IMR-90 (cell line): ENCODE data around the gene C1orf87. TPM values are rescaled to one million over a fixed set of nuclear protein-coding genes. Genes with fewer than 3 reads are reported as not detected.
A peak's percentile ranks its signal among the peaks of the same experiment; 100 is the strongest.

Experiments used
- ATAC-seq: fragments of 200-7000 bp; cut with Tn5 transposase; 2 replicates; pipeline ENCODE4 v1.9.1; 2020; ENCODE audit warnings: low read depth, mild to moderate bottlenecking, moderate library complexity
- Bru-seq: library from RNA; stranded (reverse); fragments of 400-500 nt; gene quantifications from one replicate; lab custom pipeline; 2021; lab: Mats Ljungman, UMichigan
- BruChase-seq, 2 experiments: library from RNA; stranded (reverse); fragments of 400-500 nt; gene quantifications; one replicate each; lab custom pipeline; 2021; lab: Mats Ljungman, UMichigan
- BruUV-seq: library from RNA; stranded (reverse); fragments of 400-500 nt; replicated peaks from 2 replicates; lab custom pipeline; 2021; lab: Mats Ljungman, UMichigan
- CTCF ChIA-PET: fragments of 300-600 bp; formaldehyde crosslinking; extraction: SDS; loops from one replicate; lab custom pipeline; 2021; ENCODE audit warnings: antibody characterized with exemption; lab: Yijun Ruan, JAX
- POLR2A ChIA-PET: fragments of 300-600 bp; sonication (Branson Sonifier 250); formaldehyde crosslinking; loops from one replicate; lab custom pipeline; 2022; ENCODE audit warnings: antibody characterized with exemption; ENCODE audit not compliant: unreplicated experiment; lab: Charles Lee
- DNase-seq: peaks from one replicate; pipeline ENCODE4 v3.0.0; 2013
- H2AFZ ChIP-seq: replicated peaks from 2 replicates; pipeline ENCODE3; 2013; ENCODE audit warnings: low read length, mild to moderate bottlenecking; ENCODE audit not compliant: poor library complexity
- H2AK5ac ChIP-seq: 2 replicates; pipeline ENCODE4 v1.6.1; 2013; ENCODE audit warnings: low read depth, low read length, inconsistent platforms
- H2AK9ac ChIP-seq: replicated peaks from 2 replicates; pipeline ENCODE3; 2013; ENCODE audit warnings: mild to moderate bottlenecking, low read depth, low read length, moderate library complexity; ENCODE audit not compliant: poor library complexity
- H2BK120ac ChIP-seq: 2 replicates; pipeline ENCODE4 v1.6.1; 2013; ENCODE audit warnings: low read depth, low read length, inconsistent platforms
- H2BK15ac ChIP-seq: 3 replicates; pipeline ENCODE4 v1.6.1; 2013; ENCODE audit warnings: low read depth, low read length, inconsistent platforms
- H2BK20ac ChIP-seq: 2 replicates; pipeline ENCODE4 v1.6.1; 2013; ENCODE audit warnings: low read depth, mild to moderate bottlenecking, inconsistent platforms, low read length, moderate library complexity
- H2BK5ac ChIP-seq: 2 replicates; pipeline ENCODE4 v1.6.1; 2013; ENCODE audit warnings: mild to moderate bottlenecking, low read depth, low read length, inconsistent platforms; ENCODE audit not compliant: poor library complexity, severe bottlenecking
- H3K14ac ChIP-seq: replicated peaks from 2 replicates; pipeline ENCODE4 v1.6.1; 2013; ENCODE audit warnings: low read depth, low read length, inconsistent platforms
- H3K18ac ChIP-seq: 2 replicates; pipeline ENCODE4 v1.6.1; 2013; ENCODE audit warnings: low read depth, low read length, control low read depth
- H3K23ac ChIP-seq: 2 replicates; pipeline ENCODE4 v1.6.1; 2013; ENCODE audit warnings: low read depth, low read length, inconsistent platforms
- H3K27ac ChIP-seq: 2 replicates; pipeline ENCODE4 v1.5.1; 2013; ENCODE audit warnings: mild to moderate bottlenecking, control low read depth, low read length; ENCODE audit not compliant: insufficient read depth
- H3K27me3 ChIP-seq: 2 replicates; pipeline ENCODE4 v1.6.1; 2013; ENCODE audit warnings: low read length; ENCODE audit not compliant: control insufficient read depth, insufficient read depth
- H3K36me3 ChIP-seq: 2 replicates; pipeline ENCODE4 v1.6.1; 2013; ENCODE audit warnings: low read length, mixed read lengths; ENCODE audit not compliant: control insufficient read depth, insufficient read depth
- H3K4ac ChIP-seq: 2 replicates; pipeline ENCODE4 v1.6.1; 2013; ENCODE audit warnings: low read depth, low read length, inconsistent platforms
- H3K4me1 ChIP-seq: 2 replicates; pipeline ENCODE4 v1.6.1; 2013; ENCODE audit warnings: low read length, mixed read lengths; ENCODE audit not compliant: control insufficient read depth, insufficient read depth
- H3K4me2 ChIP-seq: 2 replicates; pipeline ENCODE4 v1.6.1; 2013; ENCODE audit warnings: low read depth, mild to moderate bottlenecking, control low read depth, low read length, moderate library complexity
- H3K4me3 ChIP-seq: 2 replicates; pipeline ENCODE4 v1.5.1; 2013; ENCODE audit warnings: low read depth, mild to moderate bottlenecking, control low read depth, low read length, moderate library complexity; ENCODE audit not compliant: insufficient read depth
- H3K56ac ChIP-seq: 2 replicates; pipeline ENCODE4 v1.6.1; 2013; ENCODE audit warnings: low read length, inconsistent platforms; ENCODE audit not compliant: insufficient read depth; ENCODE audit errors: extremely low read depth
- H3K79me1 ChIP-seq, 2 experiments: 2 replicates each; pipeline ENCODE4 v1.6.1; 2013; ENCODE audit warnings: low read length in 2 of 2, inconsistent platforms in 1 of 2, low read depth in 1 of 2
- H3K9ac ChIP-seq: 2 replicates; pipeline ENCODE4 v1.6.1; 2013; ENCODE audit warnings: low read depth, low read length, control low read depth
- H3K9me1 ChIP-seq: 2 replicates; pipeline ENCODE4 v1.6.1; 2013; ENCODE audit warnings: low read length, inconsistent platforms; ENCODE audit not compliant: insufficient read depth
- H3K9me3 ChIP-seq: 2 replicates; pipeline ENCODE4 v1.6.1; 2013; ENCODE audit warnings: low read length; ENCODE audit not compliant: control insufficient read depth, insufficient read depth
- H4K20me1 ChIP-seq: 2 replicates; pipeline ENCODE4 v1.6.1; 2013; ENCODE audit warnings: low read length, inconsistent platforms; ENCODE audit not compliant: insufficient read depth
- H4K5ac ChIP-seq: 2 replicates; pipeline ENCODE4 v1.6.1; 2013; ENCODE audit warnings: mild to moderate bottlenecking, low read depth, low read length, control low read depth
- H4K8ac ChIP-seq, 2 experiments: 2 replicates each; pipeline ENCODE4 v1.6.1; 2013; ENCODE audit warnings: low read depth in 2 of 2, low read length in 2 of 2, control low read depth in 1 of 2, inconsistent platforms in 1 of 2
- H4K91ac ChIP-seq: 2 replicates; pipeline ENCODE4 v1.6.1; 2013; ENCODE audit warnings: low read depth, low read length, inconsistent platforms; ENCODE audit not compliant: insufficient read depth
- CHD1 ChIP-seq: IDR thresholded peaks from 2 replicates; pipeline ENCODE4 v1.6.1; 2012; ENCODE audit warnings: low read depth, low read length, improper control_type of control experiment
- MAFK ChIP-seq: IDR thresholded peaks from 2 replicates; pipeline ENCODE4 v1.6.1; 2012; ENCODE audit warnings: low read depth, low read length, improper control_type of control experiment
- MAZ ChIP-seq: IDR thresholded peaks from 2 replicates; pipeline ENCODE4 v1.6.1; 2012; ENCODE audit warnings: low read depth, mild to moderate bottlenecking, low read length, improper control_type of control experiment, moderate library complexity, borderline replicate concordance
- MXI1 ChIP-seq: IDR thresholded peaks from 2 replicates; pipeline ENCODE4 v1.6.1; 2012; ENCODE audit warnings: low read depth, mild to moderate bottlenecking, low read length, moderate library complexity, borderline replicate concordance
- NFE2L2 ChIP-seq: fragments of 150-350 bp; IDR thresholded peaks from 2 replicates; pipeline ENCODE4 v1.6.1; 2016; ENCODE audit warnings: low read depth, mild to moderate bottlenecking, low read length
- POLR2A ChIP-seq: IDR thresholded peaks from 2 replicates; pipeline ENCODE4 v1.6.1; 2012; ENCODE audit warnings: mild to moderate bottlenecking, low read depth, low read length
- RAD21 ChIP-seq: IDR thresholded peaks from 2 replicates; pipeline ENCODE4 v1.6.1; 2012; ENCODE audit warnings: low read length, improper control_type of control experiment
- RCOR1 ChIP-seq: IDR thresholded peaks from 2 replicates; pipeline ENCODE4 v1.6.1; 2012; ENCODE audit warnings: mild to moderate bottlenecking, low read length, improper control_type of control experiment; ENCODE audit not compliant: insufficient replicate concordance
- RFX5 ChIP-seq: IDR thresholded peaks from 2 replicates; pipeline ENCODE4 v1.8.0; 2012; ENCODE audit warnings: low read depth, mild to moderate bottlenecking, low read length, moderate library complexity
- WGBS, 2 experiments: methylation state at CpG; one replicate each; pipeline versions ENCODE4 v1.1.5 to v1.1.7; 2013; ENCODE audit warnings: missing lambda C conversion rate in 2 of 2; ENCODE audit not compliant: insufficient read length in 1 of 2; ENCODE audit errors: extremely low coverage in 2 of 2; 5-methylcytosine and 5-hydroxymethylcytosine counted together
- dilution Hi-C: fragments of 300-500 bp; cut with HindIII; formaldehyde crosslinking; loops from one replicate; pipeline ENCODE4 v1.14.3; 2018; ENCODE audit warnings: low sequenced_read_pairs; ENCODE audit not compliant: unreplicated experiment
- in situ Hi-C: fragments of 300-500 bp; cut with MboI; formaldehyde crosslinking; loops from 3 replicates; pipeline ENCODE4 v1.14.3; 2019; ENCODE audit warnings: low sequenced_read_pairs, inconsistent platforms, mixed read lengths
- intact Hi-C: fragments of 100-400 bp; cut with micrococcal nuclease; formaldehyde crosslinking; loops from 2 replicates; pipeline ENCODE4 v1.10.0; 2022
- long read RNA-seq: library from polyadenylated mRNA; unstranded; transcript quantifications from one replicate; pipeline ENCODE4 v2.0.0, GENCODE V29; 2021; ENCODE audit not compliant: unreplicated experiment
- polyA plus RNA-seq, 3 experiments: library from polyadenylated mRNA; depleted of rRNA; stranded (reverse); fragments of >200 nt; gene quantifications; 2 replicates each; pipeline ENCODE4 v1.2.3, GENCODE V29; 2012; ENCODE audit warnings: low replicate concordance in 1 of 3
- total RNA-seq: library from RNA; depleted of rRNA; stranded (reverse); fragments of >200 nt; gene quantifications from 2 replicates; pipeline ENCODE4 v1.2.3, GENCODE V29; 2012; rRNA removed
- TF ChIP-seq, protein P1 (sequence below): fragments of 150-350 bp; IDR thresholded peaks from 2 replicates; pipeline ENCODE4 v1.6.1; 2016; ENCODE audit warnings: low read depth, mild to moderate bottlenecking, low read length, moderate library complexity, borderline replicate concordance
- TF ChIP-seq, protein P2 (sequence below): fragments of 150-350 bp; IDR thresholded peaks from 2 replicates; pipeline ENCODE4 v1.6.1; 2017; ENCODE audit warnings: mild to moderate bottlenecking, antibody characterized with exemption, low read length, low read depth

The C1orf87 gene, protein sequence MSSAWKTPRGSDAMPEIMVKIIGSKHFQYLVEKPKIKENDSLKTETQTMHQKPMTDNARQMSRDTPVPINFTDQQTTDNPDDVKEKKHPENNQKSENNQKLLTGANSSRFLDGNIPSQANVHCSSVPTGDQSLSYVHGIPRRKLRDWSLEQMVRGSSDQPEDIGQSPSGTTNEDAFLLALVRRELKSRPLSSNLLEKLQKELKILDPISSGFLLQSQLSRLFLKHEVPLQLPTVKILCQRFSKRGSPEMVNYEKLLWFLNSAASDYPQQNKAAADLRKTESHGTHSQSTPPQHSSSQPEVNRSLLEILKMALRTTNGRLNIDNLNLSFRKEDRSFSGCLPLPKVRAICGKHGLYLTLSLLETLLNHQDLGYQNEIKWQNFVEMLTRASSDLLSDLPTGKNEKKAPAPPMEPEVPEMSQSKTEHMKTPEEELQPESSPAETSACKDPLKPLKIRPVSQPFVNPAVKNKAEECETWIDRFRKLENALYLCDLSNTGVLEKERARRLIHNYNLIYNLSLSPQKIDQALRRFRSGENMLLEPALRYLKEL
- total RNA-seq (not detected in 2 replicates), polyA plus RNA-seq (2012; rRNA removed) (not detected in 2 replicates), Bru-seq, nascent RNA (percentile 1 among the genes with signal in this experiment), BruChase-seq, experiment 1, labeled RNA remaining after a 6-hour chase (not detected), BruChase-seq, experiment 2, labeled RNA remaining after a 2-hour chase (percentile 1 among the genes with signal in this experiment)
- not detected in 2 replicates for polyA plus RNA-seq (2012; cell fraction: cytosol; rRNA removed)
- not detected in 2 replicates for polyA plus RNA-seq (2012; cell fraction: nucleus; rRNA removed; ENCODE audit: low replicate concordance)
- long read RNA-seq, result 0 reads

DNA sequence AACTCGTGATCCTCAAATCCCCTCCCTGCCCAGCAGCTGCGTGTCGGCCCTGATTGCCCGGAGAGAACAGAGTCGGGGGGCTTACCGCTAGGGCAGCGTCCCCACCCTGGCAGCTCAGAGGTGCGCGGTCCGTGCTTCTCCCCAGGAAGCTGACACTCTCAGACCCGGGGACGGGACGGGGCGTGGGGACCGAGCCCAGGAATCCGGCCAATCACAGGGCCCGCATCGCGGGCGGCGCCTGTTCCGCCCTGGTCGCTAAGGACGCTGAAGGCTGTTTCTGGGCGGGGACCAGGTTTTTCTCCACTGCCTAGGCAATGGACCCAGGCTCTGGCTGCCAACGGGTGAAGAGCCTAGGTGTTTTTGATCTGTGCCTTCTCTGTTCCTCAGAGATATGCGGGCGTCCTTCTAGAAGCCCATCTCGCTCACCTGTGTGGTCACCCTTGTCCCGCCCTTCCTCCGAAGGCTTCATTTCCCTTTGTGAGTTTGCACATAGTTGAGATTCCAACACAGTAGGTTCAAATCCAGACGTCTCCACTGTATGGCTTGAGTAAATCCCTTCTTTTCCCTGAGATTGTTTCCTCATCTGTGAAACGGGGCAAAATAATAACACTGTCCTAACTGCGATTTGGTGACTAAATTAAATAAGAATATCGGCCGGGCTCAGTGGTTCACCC, at the start of gene C1orf87:
TSS of gene C1orf87 (minus strand) at position 166 of the 674 bp plus-strand sequence. CDS start 1,127 bp downstream, outside the sequence.
- H2BK20ac ChIP-seq, result no peak within 1 kb of the TSS
- DNase-seq (no peak), ATAC-seq (no peak)
- no peak within 1 kb of the TSS for H3K18ac ChIP-seq
- H3K14ac ChIP-seq, result no peak within 1 kb of the TSS
- no peak within 1 kb of the TSS for H2BK5ac ChIP-seq
- H3K79me1 ChIP-seq, result no peaks in the 10 kb centered on the region
- H2AK5ac ChIP-seq, result no peak within 1 kb of the TSS
- H2AK9ac ChIP-seq, result no peak within 1 kb of the TSS
- H4K8ac ChIP-seq, result no peak within 1 kb of the TSS
- H3K9me3 ChIP-seq, result no peaks in the 10 kb centered on the region
- no peak within 1 kb of the TSS for H4K91ac ChIP-seq
- H3K9ac ChIP-seq, result no peak within 1 kb of the TSS
- H3K23ac ChIP-seq, result no peak within 1 kb of the TSS
- ChIA-PET POLR2A (no interaction called here), CTCF (no interaction called here)
- 0% methylated on average over 9 of the region's 36 CpGs; no CpG with 5 or more reads in 1 of the 2 experiments for WGBS, 2 experiments
- H3K9me1 ChIP-seq, result no peaks in the 10 kb centered on the region
- no peak within 1 kb of the TSS for H3K56ac ChIP-seq
- H3K27ac ChIP-seq, result no peak within 1 kb of the TSS
- H4K5ac ChIP-seq, result no peak within 1 kb of the TSS
- no peaks in the 10 kb centered on the region for H3K36me3 ChIP-seq
- H2AFZ ChIP-seq, result no peak within 1 kb of the TSS
- H2BK120ac ChIP-seq, result no peak within 1 kb of the TSS
- H3K4me3 ChIP-seq, result no peak within 1 kb of the TSS
- BruUV-seq, result no TSS peak
- no peak within 1 kb of the TSS for H3K4me2 ChIP-seq
- in situ Hi-C loops, result no loop called here
- H3K27me3 ChIP-seq, result peaks cover 3% of the 10 kb centered on the region; the same call in 1 of the 2 replicates
- dilution Hi-C loops, result no loop called here
- no peak within 1 kb of the TSS for H2BK15ac ChIP-seq
- no peaks in the 10 kb centered on the region for H3K4me1 ChIP-seq
- intact Hi-C loops, result no loop called here
- no peaks in the 10 kb centered on the region for H4K20me1 ChIP-seq
- no peak within 1 kb of the TSS for H3K4ac ChIP-seq
- TF ChIP-seq MXI1 (no peak), CHD1 (no peak), RFX5 (no peak), POLR2A (no peak), MAZ (no peak), RCOR1 (no peak), RAD21 (no peak), NFE2L2 (no peak), MAFK (no peak)
- TF ChIP-seq, protein P1, sequence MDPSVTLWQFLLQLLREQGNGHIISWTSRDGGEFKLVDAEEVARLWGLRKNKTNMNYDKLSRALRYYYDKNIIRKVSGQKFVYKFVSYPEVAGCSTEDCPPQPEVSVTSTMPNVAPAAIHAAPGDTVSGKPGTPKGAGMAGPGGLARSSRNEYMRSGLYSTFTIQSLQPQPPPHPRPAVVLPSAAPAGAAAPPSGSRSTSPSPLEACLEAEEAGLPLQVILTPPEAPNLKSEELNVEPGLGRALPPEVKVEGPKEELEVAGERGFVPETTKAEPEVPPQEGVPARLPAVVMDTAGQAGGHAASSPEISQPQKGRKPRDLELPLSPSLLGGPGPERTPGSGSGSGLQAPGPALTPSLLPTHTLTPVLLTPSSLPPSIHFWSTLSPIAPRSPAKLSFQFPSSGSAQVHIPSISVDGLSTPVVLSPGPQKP, result no peak
- TF ChIP-seq, protein P2, sequence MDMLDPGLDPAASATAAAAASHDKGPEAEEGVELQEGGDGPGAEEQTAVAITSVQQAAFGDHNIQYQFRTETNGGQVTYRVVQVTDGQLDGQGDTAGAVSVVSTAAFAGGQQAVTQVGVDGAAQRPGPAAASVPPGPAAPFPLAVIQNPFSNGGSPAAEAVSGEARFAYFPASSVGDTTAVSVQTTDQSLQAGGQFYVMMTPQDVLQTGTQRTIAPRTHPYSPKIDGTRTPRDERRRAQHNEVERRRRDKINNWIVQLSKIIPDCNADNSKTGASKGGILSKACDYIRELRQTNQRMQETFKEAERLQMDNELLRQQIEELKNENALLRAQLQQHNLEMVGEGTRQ, result no peak
